ENCODE measurements around the gene PLAAT3. TPM values are rescaled to one million over a fixed set of nuclear protein-coding genes. Genes with fewer than 3 reads are reported as not detected.
A peak's percentile ranks its signal among the peaks of the same experiment; 100 is the strongest.
"Not testable (repeated sequence)": the region's sequence is repeated elsewhere in the genome, so short reads cannot be mapped to it uniquely, and the experiment has no call there.

The PLAAT3 gene
- total RNA-seq, 6 experiments from 2014 or later: 24.4 to 76.1 (median 52.2) TPM

DNA sequence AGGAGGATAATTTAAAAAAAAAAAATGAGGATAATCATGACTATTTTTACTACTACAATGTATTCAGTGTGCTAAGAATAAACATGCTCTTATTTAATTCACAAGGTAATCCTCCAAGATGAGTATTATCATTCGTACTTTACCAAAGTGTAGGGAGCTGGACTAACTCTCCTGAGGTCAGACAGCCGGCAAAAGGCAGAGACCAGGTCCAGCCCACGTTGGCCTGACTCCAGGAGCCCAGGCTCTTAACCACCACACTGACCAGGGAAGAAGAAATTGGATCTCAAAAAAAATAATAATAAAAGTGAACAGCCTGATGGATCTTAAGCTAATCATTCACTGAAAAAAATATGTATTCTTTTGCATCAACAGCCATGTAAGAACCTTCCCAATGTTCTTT is 25.2 kb downstream of the PLAAT3 start:
- Histone ChIP-seq H3K27ac (no peak overlapping the region), H3K27me3 (no peaks in the 10 kb centered on the region), H3K4me3 (no peak overlapping the region), H3K36me3 (peaks cover 0 to 30% (median 0%) of the 10 kb centered on the region in 4 donors), H3K4me1 (peaks cover 0 to 25% (median 10%) of the 10 kb centered on the region in 4 donors), H3K9me3 (no peaks in the 10 kb centered on the region)
- intact Hi-C loops (cut with DNase I): no loop called here
- DNase-seq: no peak
- WGBS (ENCODE audit: insufficient coverage, low coverage, low lambda C conversion rate, missing lambda C conversion rate): 75% methylated on average over 2 of the region's 3 CpGs
- TF ChIP-seq, protein P1, sequence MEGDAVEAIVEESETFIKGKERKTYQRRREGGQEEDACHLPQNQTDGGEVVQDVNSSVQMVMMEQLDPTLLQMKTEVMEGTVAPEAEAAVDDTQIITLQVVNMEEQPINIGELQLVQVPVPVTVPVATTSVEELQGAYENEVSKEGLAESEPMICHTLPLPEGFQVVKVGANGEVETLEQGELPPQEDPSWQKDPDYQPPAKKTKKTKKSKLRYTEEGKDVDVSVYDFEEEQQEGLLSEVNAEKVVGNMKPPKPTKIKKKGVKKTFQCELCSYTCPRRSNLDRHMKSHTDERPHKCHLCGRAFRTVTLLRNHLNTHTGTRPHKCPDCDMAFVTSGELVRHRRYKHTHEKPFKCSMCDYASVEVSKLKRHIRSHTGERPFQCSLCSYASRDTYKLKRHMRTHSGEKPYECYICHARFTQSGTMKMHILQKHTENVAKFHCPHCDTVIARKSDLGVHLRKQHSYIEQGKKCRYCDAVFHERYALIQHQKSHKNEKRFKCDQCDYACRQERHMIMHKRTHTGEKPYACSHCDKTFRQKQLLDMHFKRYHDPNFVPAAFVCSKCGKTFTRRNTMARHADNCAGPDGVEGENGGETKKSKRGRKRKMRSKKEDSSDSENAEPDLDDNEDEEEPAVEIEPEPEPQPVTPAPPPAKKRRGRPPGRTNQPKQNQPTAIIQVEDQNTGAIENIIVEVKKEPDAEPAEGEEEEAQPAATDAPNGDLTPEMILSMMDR (IDR thresholded peaks at IDR 0.05): no peak
- TF ChIP-seq POLR2A (IDR thresholded peaks at IDR 0.05): no peak
- ATAC-seq: no peak

DNA sequence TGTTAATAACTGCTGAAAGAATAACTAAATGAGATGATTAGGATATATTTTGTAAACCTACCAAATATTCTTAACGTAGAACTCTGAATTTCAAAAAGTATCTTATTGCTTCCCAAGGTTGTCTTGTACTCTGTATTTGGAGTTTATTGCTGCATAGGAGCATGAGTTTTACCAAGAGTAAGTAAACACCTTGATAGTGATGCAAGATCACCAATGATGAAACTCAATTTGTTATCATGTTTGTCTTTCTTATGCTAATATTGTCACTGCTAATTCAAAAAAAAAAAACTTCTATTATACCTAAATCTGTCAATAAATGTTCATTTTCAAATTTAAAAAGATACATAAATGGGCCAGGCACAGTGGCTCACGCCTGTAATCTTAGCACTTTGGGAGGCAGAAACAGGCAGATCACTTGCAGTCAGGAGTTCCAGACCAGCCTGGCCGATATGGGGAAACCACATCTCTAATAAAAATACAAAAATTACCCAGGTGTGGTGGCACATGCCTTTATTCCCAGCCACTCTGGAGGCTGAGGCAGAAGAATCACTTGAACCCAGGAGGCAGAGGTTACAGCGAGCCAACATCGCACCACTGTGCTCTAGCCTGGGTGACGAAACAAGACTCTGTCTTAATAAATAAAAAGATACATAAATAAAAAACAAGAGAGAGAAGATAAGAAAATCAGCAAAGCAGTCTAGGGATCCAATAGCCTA is 27.6 kb downstream of the PLAAT3 start:
- intact Hi-C loops (cut with DNase I): no loop called here
- H3K36me3 ChIP-seq: peaks cover 0 to 21% (median 0%) of the 10 kb centered on the region in 4 donors
- DNase-seq: no peak
- H3K27ac ChIP-seq: peak overlapping the region in 2 of 3 donors; percentile 14 to 56
- no peak for TF ChIP-seq POLR2A (IDR thresholded peaks at IDR 0.05)
- TF ChIP-seq, protein P1 (IDR thresholded peaks at IDR 0.05): no peak
- H3K4me3 ChIP-seq: no peak overlapping the region
- H3K4me1 ChIP-seq: peaks cover 0 to 34% (median 10%) of the 10 kb centered on the region in 4 donors
- no peaks in the 10 kb centered on the region for H3K27me3 ChIP-seq
- 52% methylated on average over 6 of the region's 6 CpGs for WGBS (ENCODE audit: insufficient coverage, low coverage, low lambda C conversion rate, missing lambda C conversion rate)
- H3K9me3 ChIP-seq: no peaks in the 10 kb centered on the region
- peak; percentile 80 to 89 (median 85) for ATAC-seq

DNA sequence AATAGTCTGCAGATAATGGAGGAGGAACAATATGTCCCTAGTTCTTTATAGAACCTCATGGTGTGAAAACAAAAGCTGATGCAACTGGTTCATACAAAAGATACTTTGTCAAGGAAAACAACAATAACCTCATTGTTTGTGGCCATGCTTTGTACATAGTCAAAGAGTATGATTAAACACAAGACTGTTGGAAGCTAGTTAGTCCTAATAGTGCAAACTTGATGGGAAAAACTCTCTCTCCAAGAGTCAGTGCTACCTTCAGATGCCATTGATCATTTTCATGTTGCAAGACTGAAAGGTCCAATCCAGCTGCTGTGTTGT is 30.9 kb downstream of the PLAAT3 start:
- Histone ChIP-seq H3K27ac (no peak overlapping the region), H3K4me3 (no peak overlapping the region), H3K36me3 (peaks cover 0 to 8% (median 2%) of the 10 kb centered on the region in 4 donors), H3K4me1 (peaks cover 0 to 34% (median 10%) of the 10 kb centered on the region in 4 donors), H3K27me3 (no peaks in the 10 kb centered on the region), H3K9me3 (no peaks in the 10 kb centered on the region)
- DNase-seq (no peak), ATAC-seq (no peak)
- TF ChIP-seq, protein P1 (IDR thresholded peaks at IDR 0.05): no peak
- no peak for TF ChIP-seq POLR2A (IDR thresholded peaks at IDR 0.05)
- intact Hi-C loops (cut with DNase I): no loop called here

DNA sequence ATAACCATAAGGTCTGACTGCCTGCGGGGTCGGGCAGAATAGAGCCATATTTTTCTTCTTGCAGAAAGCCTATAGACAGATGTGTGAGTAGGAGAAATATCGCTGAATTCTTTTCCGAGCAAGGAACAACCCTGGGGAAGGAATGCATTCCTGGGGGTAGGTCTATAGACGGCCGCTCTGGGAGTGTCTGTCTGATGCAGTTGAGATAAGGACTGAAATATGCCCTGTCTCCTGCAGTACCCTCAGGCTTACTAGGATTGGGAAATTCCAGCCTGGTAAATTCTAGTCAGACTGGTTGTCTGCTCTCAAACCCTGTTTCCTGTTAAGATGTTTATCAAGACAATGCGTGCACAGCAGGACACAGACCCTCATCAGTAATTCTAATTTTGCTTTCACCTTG is 33.0 kb downstream of the PLAAT3 start:
- DNase-seq; intact Hi-C loops (cut with DNase I): not testable (repeated sequence)

DNA sequence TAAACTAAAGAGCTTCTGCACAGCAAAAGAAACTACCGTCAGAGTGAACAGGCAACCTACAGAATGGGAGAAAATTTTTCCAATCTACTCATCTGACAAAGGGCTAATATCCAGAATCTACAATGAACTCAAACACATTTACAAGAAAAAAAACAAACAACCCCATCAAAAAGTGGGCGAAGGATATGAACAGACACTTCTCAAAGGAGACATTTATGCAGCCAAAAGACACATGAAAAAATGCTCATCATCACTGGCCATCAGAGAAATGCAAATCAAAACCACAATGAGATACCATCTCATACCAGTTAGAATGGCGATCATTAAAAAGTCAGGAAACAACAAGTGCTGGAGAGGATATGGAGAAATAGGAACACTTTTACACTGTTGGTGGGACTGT is 35.4 kb downstream of the PLAAT3 start:
- intact Hi-C loops (cut with DNase I); H3K27me3 ChIP-seq; ATAC-seq; H3K27ac ChIP-seq; H3K4me3 ChIP-seq; H3K9me3 ChIP-seq; H3K36me3 ChIP-seq; DNase-seq: not testable (repeated sequence)
- WGBS (ENCODE audit: insufficient coverage, low coverage, low lambda C conversion rate, missing lambda C conversion rate): 89% methylated on average over 3 of the region's 3 CpGs
- peaks cover 0 to 25% (median 4%) of the 10 kb centered on the region in 4 donors for H3K4me1 ChIP-seq

More for the DNA sequence above, 33.0 kb downstream of the PLAAT3 start:
- ATAC-seq, H3K9me3 ChIP-seq, H3K27me3 ChIP-seq, H3K4me3 ChIP-seq, H3K36me3 ChIP-seq, H3K27ac ChIP-seq: not testable (repeated sequence)
- peaks cover 0 to 22% (median 2%) of the 10 kb centered on the region in 4 donors for H3K4me1 ChIP-seq
- WGBS (ENCODE audit: insufficient coverage, low coverage, low lambda C conversion rate, missing lambda C conversion rate): 89% methylated on average over 6 of the region's 7 CpGs

Data from right lobe of liver (tissue), 6 donors.